Sciatic nerve (tissue), 2 donors: ENCODE results near the gene GPR17. TPM values are rescaled to one million over a fixed set of nuclear protein-coding genes. Genes with fewer than 3 reads are reported as not detected.

Experiments
- ATAC-seq: fragments of 200-7000 bp; cut with Tn5 transposase; one replicate; pipeline ENCODE4 v1.9.1; 2020; ENCODE audit warnings: mild to moderate bottlenecking, moderate library complexity
- DNase-seq: peaks from one replicate; pipeline ENCODE4 v3.0.0-alpha.2; 2020; ENCODE audit warnings: low spot score
- intact Hi-C: fragments of 100-400 bp; cut with DNase I; formaldehyde crosslinking; loops from one replicate; pipeline ENCODE4 v1.14.2; 2022
- total RNA-seq: library from RNA; stranded (reverse); fragmentation: NEBNext Ultra II Directional; extraction: Animal tissue kit (Norgen Biotek cat#: 25700); gene quantifications from one replicate; pipeline ENCODE4 v1.2.1, GENCODE V29; 2021
- donor health status: DM: no; HTN: no; CAD: no.
- donor health status: DM: no; HTN: no; CAD: no.

Gene GPR17
- total RNA-seq, 1 donor from 2014 or later, result 4.6 TPM

- peak; percentile 71 for DNase-seq
- peak; percentile 53 for ATAC-seq
- intact Hi-C loops, result no loop called here
Measured at GRCh38 chr2:127675331-127676261, 29.6 kb downstream of the GPR17 start, which contains the start of gene LIMS2. TSS of gene LIMS2 (minus strand) at chr2:127675530. CDS start at chr2:127675024, 506 bp downstream.

GRCh38 chr2:127676906-127677305 lies 31.0 kb downstream of the GPR17 start:
- no peak for ATAC-seq
- no peak for DNase-seq
- intact Hi-C loops, result no loop called here

- ATAC-seq (no peak), DNase-seq (no peak)
- intact Hi-C loops, result no loop called here
Measured at GRCh38 chr2:127678531-127678930, 32.6 kb downstream of the GPR17 start.

DNA sequence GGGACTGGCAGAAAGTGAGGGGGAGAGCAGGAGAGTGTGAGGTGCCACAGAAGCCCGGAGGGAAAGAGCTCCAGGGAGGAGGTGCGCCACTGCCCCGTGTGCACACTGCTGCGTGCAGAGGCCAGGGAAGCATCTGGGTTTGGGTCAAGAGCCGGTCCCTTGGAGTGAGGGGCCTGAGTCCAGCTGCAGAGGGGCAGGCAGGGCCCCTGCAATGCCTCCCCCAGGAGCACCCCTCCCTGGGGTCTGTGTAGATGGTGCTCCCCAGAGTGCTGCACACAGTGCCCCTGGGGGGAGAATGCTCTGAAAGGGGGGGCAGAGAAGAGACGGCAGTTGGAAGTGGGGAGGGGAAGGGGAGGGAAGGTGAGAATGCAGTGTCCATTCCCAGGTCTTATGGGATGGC lies 33.0 kb downstream of the GPR17 start:
- intact Hi-C loops, result no loop called here
- DNase-seq (no peak), ATAC-seq (no peak)

- DNase-seq (no peak), ATAC-seq (no peak)
- intact Hi-C loops, result no loop called here
Measured at GRCh38 chr2:127679680-127680361, 33.9 kb downstream of the GPR17 start.

- no peak for DNase-seq
- ATAC-seq, result no peak
- intact Hi-C loops, result no loop called here
Measured at GRCh38 chr2:127680706-127681287, 34.8 kb downstream of the GPR17 start.

- peak; percentile 48 for ATAC-seq
- DNase-seq, result no peak
- intact Hi-C loops, result no loop called here
Measured at GRCh38 chr2:127681288-127681804, 35.4 kb downstream of the GPR17 start.

- intact Hi-C loops, result no loop called here
- ATAC-seq (no peak), DNase-seq (no peak)
Measured at GRCh38 chr2:127681976-127682857, 36.3 kb downstream of the GPR17 start.

DNA sequence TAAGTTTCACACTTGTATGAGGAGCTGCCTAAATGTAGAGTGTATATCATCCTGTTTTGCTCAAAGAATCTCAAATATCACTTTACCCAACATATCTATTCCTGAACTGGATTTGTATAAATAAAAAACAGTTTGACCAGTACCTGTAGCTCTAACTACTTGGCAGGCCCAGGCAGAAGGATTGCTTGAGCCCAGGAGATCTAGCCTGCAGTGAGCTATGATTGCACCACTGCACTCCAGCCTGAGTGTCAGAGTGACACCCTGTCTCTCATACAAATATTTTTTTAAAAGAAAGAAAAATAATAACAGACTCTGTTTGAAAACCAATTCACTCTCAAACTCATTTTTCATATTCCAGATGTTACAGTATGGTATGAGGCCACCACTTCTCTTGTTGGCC lies 37.1 kb downstream of the GPR17 start:
- DNase-seq (no peak), ATAC-seq (no peak)
- intact Hi-C loops, result no loop called here

GRCh38 chr2:127683757-127684156 lies 37.8 kb downstream of the GPR17 start:
- intact Hi-C loops, result no loop called here
- DNase-seq, result no peak
- ATAC-seq, result peak; percentile 29

- DNase-seq (no peak), ATAC-seq (no peak)
- intact Hi-C loops, result no loop called here
Measured at GRCh38 chr2:127685410-127686080, 39.6 kb downstream of the GPR17 start.

DNA sequence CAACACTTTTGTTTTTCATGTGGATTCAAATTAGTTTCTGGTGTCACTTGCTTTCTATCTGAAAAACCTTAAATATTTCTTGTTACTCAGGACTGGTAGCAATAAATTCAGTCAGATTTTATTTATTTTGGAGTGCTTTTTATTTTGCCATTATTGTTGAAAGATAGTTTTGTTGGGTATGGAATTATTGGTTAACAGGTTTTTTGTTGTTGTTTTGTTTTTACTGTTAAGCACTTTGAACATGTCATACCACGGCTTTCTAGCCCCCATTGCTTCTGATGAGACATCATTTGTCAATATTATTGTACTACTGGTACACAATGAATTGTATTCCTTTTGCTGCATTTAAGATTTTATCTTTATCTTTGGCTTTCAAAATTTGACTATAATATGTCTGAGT lies 42.5 kb downstream of the GPR17 start:
- no peak for ATAC-seq
- DNase-seq, result no peak
- intact Hi-C loops, result no loop called here

- intact Hi-C loops, result loop anchor here (10.0 kb wide), 1 partner anchor 96 kb away; no protein-coding TSS in a partner anchor
- DNase-seq (no peak), ATAC-seq (no peak)
Measured at GRCh38 chr2:127690696-127691095, 44.7 kb downstream of the GPR17 start.

DNA sequence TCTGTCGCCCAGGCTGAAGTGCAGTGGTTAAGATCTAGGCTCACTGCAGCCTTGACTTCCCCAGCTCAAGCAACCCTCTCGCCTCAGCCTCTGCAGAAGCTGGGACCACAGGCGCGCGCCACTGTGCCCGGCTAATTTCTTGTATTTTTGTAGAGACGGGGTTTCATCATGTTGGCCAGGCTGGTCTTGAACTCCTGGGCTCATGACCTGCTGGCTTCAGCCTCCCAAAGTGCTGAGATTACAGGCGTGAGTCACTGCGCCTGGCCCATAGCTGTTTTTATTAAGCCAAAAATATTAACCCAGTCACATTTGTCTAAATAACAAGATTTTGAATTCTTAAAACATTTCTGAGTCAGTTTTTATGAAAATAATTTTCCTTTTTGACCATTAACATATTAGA lies 49.0 kb downstream of the GPR17 start:
- intact Hi-C loops, result loop anchor here (10.0 kb wide), 1 partner anchor 100 kb away; no protein-coding TSS in a partner anchor
- no peak for DNase-seq
- peak; percentile 58 for ATAC-seq

DNA sequence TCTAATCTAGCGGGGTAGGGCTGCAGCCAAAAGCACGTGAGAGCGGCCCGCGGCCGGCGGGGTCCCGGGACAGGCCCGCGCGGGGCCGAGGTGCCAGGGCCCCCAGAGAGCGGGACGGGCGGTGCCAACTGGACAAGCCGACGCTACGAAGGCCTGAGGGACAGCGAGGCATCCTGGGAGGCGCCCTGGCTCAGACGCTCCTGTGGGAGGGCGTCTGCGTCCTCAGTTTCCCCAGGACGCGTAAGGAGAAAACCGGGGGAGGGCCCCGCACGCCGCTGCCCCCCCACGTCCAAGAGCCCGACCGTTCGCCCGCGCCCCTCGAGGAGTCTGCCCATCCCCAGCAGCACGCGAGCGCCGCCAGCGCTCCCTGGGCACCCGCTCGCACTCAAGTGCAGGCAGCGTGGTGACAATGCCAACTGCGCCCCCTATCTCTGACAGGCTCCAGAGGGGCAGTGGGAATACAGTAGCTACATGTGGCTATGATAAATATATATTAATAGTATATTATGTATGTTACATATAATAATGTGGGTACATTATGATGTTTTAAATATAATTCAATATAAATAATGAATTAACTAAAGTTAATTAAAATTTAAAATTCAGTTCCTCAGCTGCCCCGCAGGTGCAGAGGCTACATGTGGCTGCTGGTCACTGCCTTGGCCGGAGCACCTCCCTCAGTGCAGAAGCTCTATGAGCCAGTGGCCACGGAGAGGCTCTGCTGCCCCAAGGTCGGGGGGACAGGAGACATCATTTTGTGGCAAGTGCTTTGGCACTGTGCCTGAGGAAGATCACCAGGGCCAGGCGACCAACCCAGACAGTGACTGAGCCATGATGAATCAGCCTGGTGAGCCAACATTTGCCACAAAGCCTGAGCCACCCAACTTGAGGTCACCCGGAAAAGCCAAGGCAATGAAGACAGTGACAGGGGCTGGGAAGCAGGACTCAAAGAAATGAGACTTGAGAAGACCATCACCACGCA lies 49.8 kb downstream of the GPR17 start:
- peak; percentile 69 for ATAC-seq
- intact Hi-C loops, result loop anchor here (10.0 kb wide), 1 partner anchor 101 kb away; no protein-coding TSS in a partner anchor
- DNase-seq, result peak; percentile 80

DNA sequence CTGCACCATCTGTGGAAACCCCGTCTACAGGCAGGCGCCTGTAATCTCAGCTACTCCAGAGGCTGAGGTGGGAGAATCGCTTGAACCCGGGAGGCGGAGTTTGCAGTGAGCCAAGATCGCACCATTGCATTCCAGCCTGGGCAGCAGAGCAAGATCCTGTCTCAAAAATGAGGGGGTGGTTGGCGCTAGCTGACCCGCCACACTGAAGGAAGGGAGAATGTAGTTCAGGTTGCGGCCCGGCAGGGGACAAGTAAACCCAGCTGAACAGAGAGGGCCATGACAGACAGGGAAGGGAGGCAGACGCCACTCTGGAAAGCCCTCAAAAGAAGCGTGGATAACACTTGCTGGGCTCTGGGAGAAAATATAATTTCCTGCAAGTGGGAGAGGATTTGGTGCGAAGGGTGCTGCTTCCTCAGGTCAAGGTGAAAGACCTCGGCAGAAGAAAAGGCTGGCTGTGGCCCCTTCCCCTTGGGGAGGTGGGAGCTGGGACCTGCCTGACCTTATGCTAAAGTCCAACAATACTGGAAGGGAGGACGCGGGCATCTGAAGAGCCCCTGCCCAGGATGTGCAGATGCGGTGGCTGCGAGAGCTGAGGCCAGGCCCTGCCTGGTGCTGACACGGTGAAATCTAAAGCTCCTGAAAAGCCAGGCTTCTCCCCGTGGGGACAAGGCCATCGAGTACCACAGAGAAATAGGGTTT lies 51.7 kb downstream of the GPR17 start:
- intact Hi-C loops, result loop anchor here (10.0 kb wide), 1 partner anchor 103 kb away; no protein-coding TSS in a partner anchor
- ATAC-seq (no peak), DNase-seq (no peak)
